Transverse colon (tissue), 4 donors: ENCODE measurements around the gene TPPP2. TPM values are rescaled to one million over a fixed set of nuclear protein-coding genes. Genes with fewer than 3 reads are reported as not detected.

Experiments
- DNase-seq: peaks from one replicate; pipeline ENCODE4 v3.0.0-alpha.2; 2019
- H3K27ac ChIP-seq, 4 donors: fragments of 200-600 bp; sonication (generic); 2 replicates each; pipeline ENCODE4 v1.5.1; 2016 to 2018; ENCODE audit warnings: inconsistent platforms in 4 of 4
- H3K27me3 ChIP-seq: fragments of 200-600 bp; sonication (generic); 2 replicates; pipeline ENCODE4 v1.5.1; 2017; ENCODE audit warnings: inconsistent platforms
- H3K36me3 ChIP-seq, 4 donors: fragments of 200-600 bp; sonication (generic); 2 replicates each; pipeline ENCODE4 v1.5.1; 2017 to 2019; ENCODE audit warnings: inconsistent platforms in 4 of 4
- H3K4me1 ChIP-seq, 4 donors: fragments of 200-600 bp; sonication (generic); 2 replicates each; pipeline ENCODE4 v1.5.1; 2017 to 2020; ENCODE audit warnings: inconsistent platforms in 4 of 4
- H3K4me3 ChIP-seq, 4 donors: fragments of 200-600 bp; sonication (generic); 1 replicate in 1 of 4; 2 replicates in 3 of 4; pipeline versions ENCODE4 v1.5.1 to v1.6.1; 2017 to 2019; ENCODE audit warnings: inconsistent platforms in 4 of 4
- H3K9me3 ChIP-seq, 2 donors: fragments of 200-600 bp; sonication (generic); 2 replicates each; pipeline ENCODE4 v1.5.1; 2017 to 2019; ENCODE audit warnings: inconsistent platforms in 2 of 2
- EP300 ChIP-seq: sonication (generic); formaldehyde crosslinking; IDR thresholded peaks from one replicate; pipeline ENCODE4 v1.6.1; 2017; ENCODE audit warnings: antibody characterized with exemption, low read depth
- POLR2A ChIP-seq: fragments of 450-650 bp; IDR thresholded peaks from one replicate; pipeline ENCODE4 v1.6.1; 2016; ENCODE audit warnings: antibody characterized with exemption, mild to moderate bottlenecking, moderate library complexity
- POLR2AphosphoS5 ChIP-seq, 3 donors: sonication (generic); formaldehyde crosslinking; IDR thresholded peaks; one replicate each; pipeline ENCODE4 v1.6.1; 2016; ENCODE audit warnings: antibody characterized with exemption in 3 of 3
- WGBS, 2 donors: methylation state at CpG; one replicate each; pipeline ENCODE4 v1.1.5; 2018; ENCODE audit warnings: low coverage in 1 of 2; 5-methylcytosine and 5-hydroxymethylcytosine counted together
- in situ Hi-C, 4 donors: fragments of 200-750 bp; cut with MboI; loops; one replicate each; pipeline versions ENCODE4 v1.15.0 to v1.15.1; 2017; ENCODE audit warnings: low sequenced_read_pairs in 3 of 4, low pct_ligation_motif_present in 1 of 4, low pct_unique_long_range_greater_than_20kb in 1 of 4
- intact Hi-C: fragments of 100-400 bp; cut with DNase I; formaldehyde crosslinking; loops from one replicate; pipeline ENCODE4 v1.15.1; 2023; ENCODE audit warnings: low total_unique reads
- total RNA-seq, 4 donors: library from RNA; depleted of rRNA; stranded (reverse); fragments of >200 nt; gene quantifications; one replicate each; pipeline ENCODE4 v1.1.0, GENCODE V29; 2016
- TF ChIP-seq, protein P1 (sequence below), 5 experiments: fragments of 200-600 bp in 3 of 5; fragments of 450-650 bp in 2 of 5; sonication (generic) in 3 of 5; IDR thresholded peaks; 1 replicate in 2 of 5; 2 replicates in 3 of 5; pipeline ENCODE4 v1.5.1; 2016 to 2017; ENCODE audit warnings: antibody characterized with exemption in 5 of 5, inconsistent platforms in 3 of 5, mild to moderate bottlenecking in 2 of 5, moderate library complexity in 1 of 5

The TPPP2 gene
- total RNA-seq, 4 donors from 2014 or later, result not detected

DNA sequence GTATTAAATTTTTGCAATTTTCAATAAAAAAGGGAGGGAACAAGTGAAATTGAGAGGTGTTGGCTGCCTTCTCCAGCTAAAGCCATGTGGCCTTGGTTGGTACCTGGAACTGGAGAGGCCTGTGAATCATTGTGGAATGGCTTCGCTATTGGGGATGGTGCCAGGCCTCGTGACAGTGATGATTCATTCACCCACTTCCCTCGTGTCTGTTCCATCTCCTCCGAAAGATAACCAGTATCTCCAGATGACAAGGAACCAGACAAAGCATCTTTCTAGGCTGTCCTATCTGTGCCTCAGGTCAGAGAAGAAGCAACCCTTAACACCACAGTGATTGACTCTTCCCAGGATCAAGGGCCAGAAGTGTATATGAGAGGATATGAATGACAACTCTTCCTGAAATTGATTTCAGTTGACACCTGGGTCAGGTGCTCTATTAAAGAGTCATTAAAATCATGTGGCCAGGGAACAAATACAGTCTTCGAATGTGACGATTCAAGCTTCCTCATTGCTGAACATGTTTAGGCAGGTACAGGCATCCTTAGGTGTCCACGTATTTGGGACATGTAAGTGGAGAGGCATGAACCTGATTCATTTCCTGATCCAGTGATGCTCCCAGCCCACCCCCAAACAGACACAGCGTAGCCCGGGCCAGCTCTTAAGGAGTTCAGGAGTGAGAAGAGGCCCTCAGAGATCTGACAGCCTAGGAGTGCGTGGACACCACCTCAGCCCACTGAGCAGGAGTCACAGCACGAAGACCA, 11.8 kb downstream of the TPPP2 start, which contains the start of gene RNASE7:
Gene RNASE7 (plus strand): TSS at position 687 of the 758 bp plus-strand sequence. CDS start 631 bp downstream, outside the sequence.
- 67% methylated on average over 11 of the region's 11 CpGs; no CpG with 5 or more reads in 1 of the 2 donors for WGBS, 2 donors
- H3K27ac ChIP-seq, result peak within 1 kb of the TSS in 3 of 4 donors; percentile 49 to 71 (median 63)

DNA sequence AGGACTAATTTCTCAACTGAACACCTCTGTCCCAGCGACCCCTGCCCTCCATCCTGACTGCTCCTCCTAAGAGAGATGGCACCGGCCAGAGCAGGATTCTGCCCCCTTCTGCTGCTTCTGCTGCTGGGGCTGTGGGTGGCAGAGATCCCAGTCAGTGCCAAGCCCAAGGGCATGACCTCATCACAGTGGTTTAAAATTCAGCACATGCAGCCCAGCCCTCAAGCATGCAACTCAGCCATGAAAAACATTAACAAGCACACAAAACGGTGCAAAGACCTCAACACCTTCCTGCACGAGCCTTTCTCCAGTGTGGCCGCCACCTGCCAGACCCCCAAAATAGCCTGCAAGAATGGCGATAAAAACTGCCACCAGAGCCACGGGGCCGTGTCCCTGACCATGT, 12.9 kb downstream of the TPPP2 start:
- no peaks in the 10 kb centered on the region for H3K27me3 ChIP-seq
- in situ Hi-C loops (no loop called here), intact Hi-C loops (no loop called here)
- peak overlapping the region in 2 of 4 donors; percentile 49 to 71 for H3K27ac ChIP-seq
- WGBS, 2 donors, result 65% methylated on average over 8 of the region's 8 CpGs; no CpG with 5 or more reads in 1 of the 2 donors
- H3K9me3 ChIP-seq, result no peaks in the 10 kb centered on the region
- TF ChIP-seq EP300 (no peak), POLR2AphosphoS5 (IDR thresholded peaks at IDR 0.05) (no peak), POLR2A (no peak)
- TF ChIP-seq, protein P1, sequence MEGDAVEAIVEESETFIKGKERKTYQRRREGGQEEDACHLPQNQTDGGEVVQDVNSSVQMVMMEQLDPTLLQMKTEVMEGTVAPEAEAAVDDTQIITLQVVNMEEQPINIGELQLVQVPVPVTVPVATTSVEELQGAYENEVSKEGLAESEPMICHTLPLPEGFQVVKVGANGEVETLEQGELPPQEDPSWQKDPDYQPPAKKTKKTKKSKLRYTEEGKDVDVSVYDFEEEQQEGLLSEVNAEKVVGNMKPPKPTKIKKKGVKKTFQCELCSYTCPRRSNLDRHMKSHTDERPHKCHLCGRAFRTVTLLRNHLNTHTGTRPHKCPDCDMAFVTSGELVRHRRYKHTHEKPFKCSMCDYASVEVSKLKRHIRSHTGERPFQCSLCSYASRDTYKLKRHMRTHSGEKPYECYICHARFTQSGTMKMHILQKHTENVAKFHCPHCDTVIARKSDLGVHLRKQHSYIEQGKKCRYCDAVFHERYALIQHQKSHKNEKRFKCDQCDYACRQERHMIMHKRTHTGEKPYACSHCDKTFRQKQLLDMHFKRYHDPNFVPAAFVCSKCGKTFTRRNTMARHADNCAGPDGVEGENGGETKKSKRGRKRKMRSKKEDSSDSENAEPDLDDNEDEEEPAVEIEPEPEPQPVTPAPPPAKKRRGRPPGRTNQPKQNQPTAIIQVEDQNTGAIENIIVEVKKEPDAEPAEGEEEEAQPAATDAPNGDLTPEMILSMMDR (IDR thresholded peaks at IDR 0.05), result no peak
- H3K4me3 ChIP-seq, result no peak overlapping the region
- DNase-seq, result no peak
- H3K36me3 ChIP-seq, result no peaks in the 10 kb centered on the region
- H3K4me1 ChIP-seq, result peaks cover 27 to 43% (median 30%) of the 10 kb centered on the region in 4 donors

More for the DNA sequence above, 11.8 kb downstream of the TPPP2 start, which contains the start of gene RNASE7:
- no peaks in the 10 kb centered on the region for H3K36me3 ChIP-seq
- intact Hi-C loops, result loop anchor here (2.0 kb wide), 1 partner anchor 27 kb away; no protein-coding TSS in a partner anchor
- no peak within 1 kb of the TSS for H3K4me3 ChIP-seq
- no peaks in the 10 kb centered on the region for H3K27me3 ChIP-seq
- TF ChIP-seq, protein P1 (IDR thresholded peaks at IDR 0.05), result no peak
- no peak for TF ChIP-seq EP300
- TF ChIP-seq POLR2AphosphoS5 (IDR thresholded peaks at IDR 0.05), result no peak
- no peak for TF ChIP-seq POLR2A
- no peak for DNase-seq
- peaks cover 28 to 43% (median 31%) of the 10 kb centered on the region in 4 donors for H3K4me1 ChIP-seq
- H3K9me3 ChIP-seq, result no peaks in the 10 kb centered on the region
- in situ Hi-C loops, result no loop called here

DNA sequence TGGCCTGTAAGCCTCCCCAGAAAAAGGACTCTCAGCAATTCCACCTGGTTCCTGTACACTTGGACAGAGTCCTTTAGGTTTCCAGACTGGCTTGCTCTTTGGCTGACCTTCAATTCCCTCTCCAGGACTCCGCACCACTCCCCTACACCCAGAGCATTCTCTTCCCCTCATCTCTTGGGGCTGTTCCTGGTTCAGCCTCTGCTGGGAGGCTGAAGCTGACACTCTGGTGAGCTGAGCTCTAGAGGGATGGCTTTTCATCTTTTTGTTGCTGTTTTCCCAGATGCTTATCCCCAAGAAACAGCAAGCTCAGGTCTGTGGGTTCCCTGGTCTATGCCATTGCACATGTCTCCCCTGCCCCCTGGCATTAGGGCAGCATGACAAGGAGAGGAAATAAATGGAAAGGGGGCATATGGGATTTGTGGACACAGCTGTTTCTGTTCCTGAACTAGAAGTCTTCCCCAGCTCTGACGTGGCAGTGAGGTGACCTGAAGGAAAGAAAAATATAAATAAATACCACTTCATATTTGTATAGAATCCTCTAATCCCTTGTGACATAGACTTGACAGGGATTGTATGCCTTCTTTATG, 13.5 kb downstream of the TPPP2 start:
- Histone ChIP-seq H3K9me3 (no peaks in the 10 kb centered on the region), H3K4me1 (peaks cover 22 to 38% (median 27%) of the 10 kb centered on the region in 4 donors), H3K27me3 (no peaks in the 10 kb centered on the region), H3K36me3 (no peaks in the 10 kb centered on the region), H3K4me3 (no peak overlapping the region), H3K27ac (peak overlapping the region; percentile 37 to 71 (median 56))
- WGBS, 2 donors, result 32 to 54% methylated on average over 2 of the region's 2 CpGs
- no peak for TF ChIP-seq POLR2AphosphoS5 (IDR thresholded peaks at IDR 0.05)
- intact Hi-C loops, result no loop called here
- DNase-seq, result no peak
- in situ Hi-C loops, result no loop called here

DNA sequence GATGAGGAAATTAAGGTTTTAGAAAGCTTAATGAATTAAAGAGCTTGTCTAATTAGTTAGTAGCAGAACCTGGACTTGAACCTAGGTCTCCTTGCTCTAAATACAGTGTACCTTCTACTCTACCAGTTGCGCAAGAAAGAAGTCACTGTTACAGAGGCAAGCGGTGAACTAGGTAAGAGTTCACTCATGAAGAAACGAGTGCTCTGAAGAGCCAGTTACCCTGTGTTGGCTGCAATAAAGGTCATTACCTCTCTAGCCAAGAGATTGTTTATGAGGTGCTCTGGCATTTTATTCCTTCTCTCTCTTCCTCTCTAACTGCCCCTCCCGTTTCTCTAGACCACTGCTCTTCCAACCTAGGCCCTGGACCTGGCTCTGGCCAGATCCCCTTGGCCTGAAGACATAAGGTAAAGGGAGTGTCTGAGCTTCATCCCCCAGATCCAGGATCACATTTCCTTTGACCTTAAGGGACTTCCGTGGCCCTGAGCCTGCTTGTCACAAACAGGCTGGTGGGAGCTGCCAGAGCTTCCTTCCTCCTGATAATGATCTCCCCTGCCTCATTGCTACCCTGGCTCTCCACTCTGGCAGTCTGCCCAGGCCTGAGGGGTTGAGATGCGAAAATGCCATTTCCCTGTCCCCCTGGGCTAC, 14.1 kb downstream of the TPPP2 start:
- intact Hi-C loops (no loop called here), in situ Hi-C loops (no loop called here)
- Histone ChIP-seq H3K27ac (peak overlapping the region; percentile 37 to 71 (median 56)), H3K9me3 (no peaks in the 10 kb centered on the region), H3K36me3 (no peaks in the 10 kb centered on the region), H3K27me3 (no peaks in the 10 kb centered on the region), H3K4me1 (peaks cover 18 to 32% (median 21%) of the 10 kb centered on the region in 4 donors), H3K4me3 (no peak overlapping the region)
- peak in 1 of 3 donors; percentile 40 for TF ChIP-seq POLR2AphosphoS5 (IDR thresholded peaks at IDR 0.05)
- TF ChIP-seq EP300, result no peak
- TF ChIP-seq POLR2A, result no peak
- peak; percentile 37 for DNase-seq
- 29 to 50% methylated on average over 1 to 6 of the region's 6 CpGs for WGBS, 2 donors
